Left kidney (tissue), 8 donors: ENCODE data around the gene YBX2. TPM values are rescaled to one million over a fixed set of nuclear protein-coding genes. Genes with fewer than 3 reads are reported as not detected.
"Not testable (repeated sequence)": the region's sequence is repeated elsewhere in the genome, so short reads cannot be mapped to it uniquely, and the experiment has no call there.

ENCODE experiments used
- DNase-seq: peaks from one replicate; pipeline ENCODE4 v3.0.0-alpha.2; 2013
- long read RNA-seq, 8 donors: transcript quantifications; one replicate each; lab custom pipeline, GENCODE V29; 2026
- polyA plus RNA-seq: library from polyadenylated mRNA; unstranded; fragments of 120-200 nt; gene quantifications from one replicate; pipeline ENCODE4 v1.2.1, GENCODE V29; 2013; ENCODE audit not compliant: insufficient read length

Gene YBX2
- 4.1 TPM for polyA plus RNA-seq
- long read RNA-seq, donor 1 = 0 reads
- long read RNA-seq, donor 2, full-length matches to known transcripts = 2 of 2 reads
- long read RNA-seq, donor 2, partial matches to known transcripts = 0 of 2 reads
- long read RNA-seq, donor 2, other reads (novel, unspliced or antisense) = 0 of 2 reads
- long read RNA-seq, donor 3 = 0 reads
- long read RNA-seq, donor 4, partial matches to known transcripts = 27 of 27 reads
- long read RNA-seq, donor 4, other reads (novel, unspliced or antisense) = 0 of 27 reads
- long read RNA-seq, donor 5, full-length matches to known transcripts = 2 of 2 reads
- long read RNA-seq, donor 5, partial matches to known transcripts = 0 of 2 reads
- long read RNA-seq, donor 5, other reads (novel, unspliced or antisense) = 0 of 2 reads
- long read RNA-seq, donor 6 = 0 reads
- long read RNA-seq, donor 7 = 0 reads
- long read RNA-seq, donor 8, full-length matches to known transcripts = 2 of 2 reads
- long read RNA-seq, donor 8, partial matches to known transcripts = 0 of 2 reads
- long read RNA-seq, donor 8, other reads (novel, unspliced or antisense) = 0 of 2 reads

DNA sequence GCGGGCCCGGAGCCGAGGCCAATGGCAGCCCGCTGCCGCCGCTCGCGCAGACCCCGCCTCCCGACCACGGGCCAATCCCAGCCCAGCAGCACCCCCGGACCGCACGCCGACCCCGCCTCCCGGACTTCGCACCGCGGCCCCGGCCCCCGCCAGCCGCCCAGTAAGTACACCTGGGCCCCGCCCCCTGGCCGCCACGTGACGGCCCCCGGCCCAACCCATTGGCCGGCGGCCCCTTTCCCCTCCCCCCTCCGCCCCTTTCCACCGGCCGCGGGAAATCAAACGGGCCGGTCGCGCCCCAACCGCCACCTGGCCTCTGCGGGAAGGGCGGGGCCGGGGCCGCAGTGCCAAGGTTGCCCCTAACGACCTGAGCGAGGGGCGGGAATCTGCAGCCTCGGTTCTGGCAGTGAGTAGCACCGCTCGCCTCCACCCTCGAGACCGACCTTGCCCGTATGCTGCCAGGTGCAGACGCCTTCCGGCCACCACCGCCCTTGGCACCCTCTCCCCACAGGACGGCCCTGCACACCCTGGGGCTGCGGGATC is at the start of gene YBX2:
TSS of gene YBX2 (minus strand) at position 26 of the 540 bp plus-strand sequence. CDS start 139 bp downstream, outside the sequence.
- no peak for DNase-seq

DNA sequence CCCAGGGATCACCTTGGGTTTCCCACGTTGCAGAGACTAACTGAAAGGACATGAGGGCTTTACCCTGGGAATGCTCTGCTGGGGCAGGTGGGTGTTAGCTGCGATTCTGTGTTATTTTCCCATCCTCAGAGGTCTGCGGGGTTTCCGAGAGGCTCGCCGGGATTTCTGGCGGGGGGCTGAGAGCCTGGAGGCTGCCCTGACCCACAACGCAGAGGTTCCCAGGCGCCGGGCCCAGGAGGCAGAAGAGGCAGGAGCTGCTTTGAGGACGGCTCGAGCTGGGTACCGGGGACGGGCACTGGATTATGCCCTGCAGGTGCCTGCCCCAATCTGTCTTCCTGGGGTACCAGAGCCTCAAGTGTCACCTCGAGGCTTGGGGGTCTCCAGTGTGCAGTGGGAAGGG is 48.8 kb upstream of the YBX2 start:
- no peak for DNase-seq

DNA sequence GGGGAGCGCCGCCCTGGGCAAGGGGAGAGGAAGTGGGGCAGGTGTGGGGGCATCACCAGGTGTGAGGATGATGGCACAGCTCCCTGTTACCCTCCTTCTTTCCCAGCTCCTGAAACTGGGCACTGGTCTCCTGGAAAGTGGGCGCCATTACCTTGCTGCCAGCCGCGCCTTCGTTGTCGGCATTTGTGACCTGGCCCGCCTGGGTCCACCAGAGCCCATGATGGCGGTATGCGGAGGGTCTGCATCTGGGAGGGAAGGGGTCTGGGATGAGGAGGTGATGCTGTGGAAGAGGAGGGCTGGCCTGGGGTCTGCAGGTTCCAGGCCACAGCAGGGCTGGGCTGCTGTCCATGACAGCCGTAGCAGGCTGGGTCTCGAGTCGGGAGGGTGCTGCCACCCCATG is 47.4 kb upstream of the YBX2 start:
- no peak for DNase-seq

DNA sequence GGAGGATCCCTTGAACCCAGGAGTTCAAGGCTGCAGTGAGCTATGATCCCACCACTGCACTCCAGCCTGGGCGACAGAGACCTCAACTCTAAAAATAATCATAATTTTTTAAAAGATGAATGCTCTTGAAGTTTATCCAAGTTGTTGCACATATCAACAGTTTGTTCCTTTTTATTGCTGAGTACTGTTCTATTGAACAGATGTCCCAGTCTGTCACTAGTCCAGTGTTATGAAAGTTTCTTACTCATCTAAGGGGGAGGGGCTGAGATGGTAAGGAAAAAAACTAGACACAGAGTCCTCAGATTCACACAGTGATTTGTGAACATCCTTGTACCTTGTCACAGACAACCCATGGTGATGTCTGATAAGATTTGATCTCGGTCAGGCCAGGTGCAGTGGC is 45.7 kb upstream of the YBX2 start:
- no peak for DNase-seq

DNA sequence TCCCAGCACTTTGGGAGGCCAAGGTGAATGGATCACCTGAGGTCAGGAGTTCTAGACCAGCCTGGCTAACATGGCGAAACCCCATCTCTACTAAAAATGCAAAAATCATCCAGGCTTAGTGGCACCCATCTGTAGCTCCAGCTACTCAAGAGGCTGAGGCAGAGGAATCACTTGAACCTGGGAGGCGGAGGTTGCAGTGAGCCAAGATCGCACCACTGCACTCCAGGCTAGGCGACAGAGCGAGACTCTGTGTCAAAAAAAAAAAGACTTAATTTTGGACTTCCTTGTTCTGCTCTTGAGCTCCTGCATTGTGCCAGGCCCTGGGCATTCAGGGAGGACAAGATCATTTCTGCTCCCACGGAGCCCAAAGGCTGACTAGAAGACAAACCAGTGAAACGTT is 43.2 kb upstream of the YBX2 start:
- not testable (repeated sequence) for DNase-seq

DNA sequence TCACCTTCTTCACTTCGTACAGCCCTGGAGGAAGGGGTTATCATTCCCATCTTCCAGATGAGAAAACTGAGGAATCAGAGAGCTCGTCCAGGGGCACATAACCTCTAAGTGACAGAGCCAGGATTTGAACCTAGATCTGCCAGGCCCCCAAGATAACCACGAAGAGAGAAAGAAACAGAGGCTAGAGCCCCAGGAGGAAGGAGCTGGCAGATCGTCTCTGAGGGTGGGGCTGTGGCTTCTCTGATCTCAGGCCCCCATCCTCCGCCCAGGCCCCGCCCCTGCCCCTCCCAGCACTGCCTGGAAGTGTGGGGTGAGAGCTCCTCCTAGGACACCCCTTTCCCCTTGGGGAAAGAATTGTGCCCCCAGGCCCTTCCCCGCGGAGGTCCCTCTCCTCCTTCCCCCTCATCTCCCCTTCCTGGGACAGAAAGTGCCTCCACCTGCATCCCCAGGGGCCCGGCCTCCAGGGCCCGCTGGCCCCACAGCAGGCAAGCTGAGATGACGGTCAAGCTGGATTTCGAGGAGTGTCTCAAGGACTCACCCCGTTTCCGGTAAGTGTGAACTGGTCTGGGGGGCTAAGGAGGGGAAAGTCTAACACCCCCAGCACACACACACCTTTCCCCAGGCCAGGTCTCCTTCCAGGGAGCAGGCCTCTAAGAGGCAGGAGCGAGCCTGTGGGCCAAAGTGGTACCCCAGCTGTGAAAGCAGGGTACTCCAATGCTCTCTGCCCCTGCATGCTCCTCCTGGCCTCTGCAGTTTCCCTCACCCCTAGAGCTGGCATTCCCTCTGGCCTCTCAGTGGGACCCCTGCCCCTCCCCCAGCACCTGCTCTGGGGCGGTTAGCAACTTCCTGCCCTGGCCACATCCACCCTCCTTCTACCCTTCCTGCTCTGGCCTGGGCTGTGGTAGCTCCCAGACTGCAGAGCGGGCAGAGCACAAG is 42.1 kb upstream of the YBX2 start, which contains the start of gene ACAP1:
TSS of gene ACAP1 (plus strand) at position 290 of the 936 bp plus-strand sequence. CDS start at position 496, 206 bp downstream.
- no peak for DNase-seq

DNA sequence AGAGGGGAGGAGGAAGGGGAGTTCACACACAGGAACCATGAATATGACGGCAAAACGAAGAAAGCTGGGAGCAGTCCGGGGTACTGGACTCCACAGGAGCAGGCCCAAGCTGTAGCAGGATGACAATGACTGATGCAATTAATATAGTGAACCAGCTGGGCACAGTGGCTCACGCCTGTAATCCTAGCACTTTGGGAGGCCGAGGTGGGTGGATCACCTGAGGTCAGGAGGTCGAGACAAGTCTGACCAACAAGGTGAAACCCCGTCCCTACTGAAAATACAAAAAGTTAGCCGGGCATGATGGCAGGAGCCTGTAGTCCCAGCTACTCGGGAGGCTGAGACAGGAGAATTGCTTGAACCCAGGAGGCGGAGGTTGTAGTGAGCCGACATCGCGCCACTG is 41.3 kb upstream of the YBX2 start:
- DNase-seq = not testable (repeated sequence)

DNA sequence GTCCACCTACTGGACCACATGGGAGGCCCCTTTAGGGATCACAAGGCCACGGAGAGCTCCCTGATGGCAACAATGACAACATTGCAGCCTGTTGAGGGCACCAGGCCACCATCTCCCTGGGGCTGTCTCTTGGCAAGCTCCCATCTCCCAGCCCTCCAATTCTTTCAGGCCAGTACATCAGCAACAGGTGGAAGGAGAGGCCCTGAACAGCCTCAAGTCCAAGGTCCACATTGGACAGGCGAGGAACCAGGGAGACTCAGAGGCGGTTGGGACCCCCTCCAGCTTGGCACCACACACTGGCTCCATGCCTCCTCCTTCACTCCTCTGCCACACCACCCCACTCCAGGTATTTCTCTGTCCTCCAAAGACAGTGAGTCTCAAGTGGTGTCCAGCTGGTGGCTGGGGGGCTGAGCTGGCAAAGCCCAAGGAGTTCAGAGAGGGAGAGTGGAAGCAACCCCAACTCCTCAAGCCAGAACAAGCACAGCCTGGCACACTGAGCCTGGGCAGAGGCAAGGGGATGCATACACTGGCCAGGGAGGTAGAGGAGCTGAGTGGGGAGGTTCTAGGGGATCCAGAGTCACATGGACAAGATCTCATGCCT is 40.6 kb upstream of the YBX2 start:
- no peak for DNase-seq

DNA sequence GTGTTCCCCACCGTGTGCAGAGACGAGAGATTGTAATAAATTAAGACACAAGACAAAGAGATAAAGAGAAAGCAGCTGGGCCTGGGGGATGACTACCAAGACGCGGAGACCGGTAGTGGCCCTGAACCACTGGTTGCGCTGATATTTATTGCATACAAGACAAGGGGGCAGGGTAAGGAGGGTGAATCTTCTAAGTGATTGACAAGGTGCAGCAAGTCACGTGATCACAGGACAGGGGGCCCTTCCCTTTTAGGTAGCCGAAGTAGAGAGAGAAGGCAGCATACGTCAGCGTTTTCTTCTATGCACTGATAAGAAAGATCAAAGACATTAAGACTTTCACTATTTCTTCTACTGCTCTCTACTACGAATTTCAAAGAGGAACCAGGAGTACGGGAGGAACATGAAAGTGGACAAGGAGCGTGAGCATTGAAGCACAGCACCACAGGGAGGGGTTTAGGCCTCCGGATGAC is 38.2 kb upstream of the YBX2 start:
- DNase-seq = not testable (repeated sequence)

DNA sequence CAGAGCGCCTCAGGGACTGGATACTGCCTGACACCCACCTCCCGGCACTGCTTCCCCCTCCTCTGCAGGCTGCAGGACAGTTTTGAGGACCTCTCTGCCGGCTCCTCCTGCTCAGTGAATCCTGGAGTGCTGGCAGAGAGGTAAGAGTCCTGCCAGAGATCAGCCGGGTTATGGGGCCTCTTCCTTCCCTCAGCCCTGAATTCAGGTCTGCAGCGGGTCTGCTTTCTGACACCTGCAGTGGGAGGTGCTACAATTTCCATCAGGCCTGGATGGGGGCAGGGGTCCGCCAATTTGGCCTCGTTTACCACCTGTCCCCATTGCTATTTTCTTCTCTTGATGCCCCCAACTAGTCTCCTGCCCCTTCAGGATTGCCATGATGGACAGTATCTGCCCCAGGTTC is 37.7 kb upstream of the YBX2 start:
- no peak for DNase-seq

DNA sequence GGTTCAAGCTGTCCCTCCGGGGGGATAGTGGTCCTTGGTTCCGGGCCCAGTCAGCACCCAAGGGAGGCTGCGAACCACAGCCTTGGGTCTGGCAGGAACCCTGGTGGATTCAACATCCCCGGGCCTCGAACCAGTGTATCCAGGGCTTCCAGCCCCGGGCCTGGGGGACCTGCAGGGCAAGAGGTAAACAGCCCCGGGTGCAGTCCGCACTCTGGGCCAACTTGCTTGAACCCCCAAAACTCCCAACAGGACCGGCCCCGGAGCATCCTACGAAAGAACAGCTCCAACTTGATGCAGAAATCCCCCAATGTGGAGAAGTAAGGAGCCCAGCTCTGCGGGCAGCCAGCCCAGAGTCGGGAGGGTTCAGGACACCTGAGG is 36.2 kb upstream of the YBX2 start:
- no peak for DNase-seq

DNA sequence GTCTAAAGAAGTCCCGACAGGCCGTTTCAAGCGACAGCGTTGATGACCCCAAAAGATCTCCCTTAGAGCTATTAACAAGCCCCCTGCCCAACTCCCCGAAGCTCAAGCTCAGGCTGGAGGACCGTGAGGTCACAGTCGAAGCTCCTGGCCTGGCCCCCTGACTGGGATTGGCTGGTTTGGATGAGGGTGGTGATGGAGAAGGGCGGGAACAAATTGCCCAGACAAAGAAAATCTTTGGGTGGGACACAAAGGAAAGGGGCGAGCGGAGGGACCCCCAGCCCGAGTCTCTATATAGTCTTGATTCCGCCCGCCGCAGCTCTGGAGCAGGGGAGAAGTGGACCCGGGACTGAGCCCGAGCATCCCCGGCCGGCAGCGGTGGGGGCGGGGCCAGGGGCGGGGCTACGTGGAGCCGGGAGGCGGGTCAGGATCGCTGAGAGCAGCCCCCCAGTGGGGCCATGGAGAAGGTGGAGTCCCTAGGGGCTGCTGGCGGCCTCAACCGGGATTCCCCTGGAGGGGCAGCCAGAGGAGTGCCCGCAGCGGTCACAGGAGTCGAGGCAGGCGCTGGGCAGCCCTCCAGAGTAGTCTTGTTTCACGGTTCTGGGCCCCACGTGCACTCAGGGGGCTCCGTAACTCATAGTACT is 35.7 kb upstream of the YBX2 start:
- DNase-seq = peak; percentile 83

DNA sequence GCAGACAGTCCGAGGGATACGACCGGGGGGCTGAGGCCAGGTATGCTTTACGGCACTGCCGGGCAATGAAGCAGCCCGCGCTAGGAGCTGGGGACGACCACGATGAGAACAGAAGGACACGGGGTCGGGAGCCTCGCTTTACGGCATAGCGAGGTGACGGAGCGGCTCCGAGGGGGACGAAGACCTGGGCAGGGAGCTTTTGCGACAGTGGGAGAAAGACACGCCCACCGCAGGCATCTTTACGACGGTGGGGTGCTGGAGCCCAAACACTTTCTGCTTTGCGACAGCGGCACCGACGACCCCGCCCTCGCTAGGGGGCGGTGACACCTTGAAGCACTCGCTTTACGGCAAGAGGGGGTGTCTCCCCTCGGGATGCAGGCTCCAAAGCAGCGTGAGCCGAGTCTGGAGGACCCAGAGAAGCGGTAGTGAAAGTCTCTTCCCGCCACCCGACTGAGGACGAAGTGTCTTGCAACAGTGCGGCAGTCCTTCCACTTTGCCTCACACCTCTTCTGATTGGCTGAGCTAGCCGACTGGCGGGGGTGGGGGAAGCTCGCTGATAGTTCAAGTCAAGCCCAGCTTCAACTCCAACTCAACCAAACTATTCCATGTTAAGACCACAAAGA is 35.0 kb upstream of the YBX2 start:
- peak; percentile 99 for DNase-seq

DNA sequence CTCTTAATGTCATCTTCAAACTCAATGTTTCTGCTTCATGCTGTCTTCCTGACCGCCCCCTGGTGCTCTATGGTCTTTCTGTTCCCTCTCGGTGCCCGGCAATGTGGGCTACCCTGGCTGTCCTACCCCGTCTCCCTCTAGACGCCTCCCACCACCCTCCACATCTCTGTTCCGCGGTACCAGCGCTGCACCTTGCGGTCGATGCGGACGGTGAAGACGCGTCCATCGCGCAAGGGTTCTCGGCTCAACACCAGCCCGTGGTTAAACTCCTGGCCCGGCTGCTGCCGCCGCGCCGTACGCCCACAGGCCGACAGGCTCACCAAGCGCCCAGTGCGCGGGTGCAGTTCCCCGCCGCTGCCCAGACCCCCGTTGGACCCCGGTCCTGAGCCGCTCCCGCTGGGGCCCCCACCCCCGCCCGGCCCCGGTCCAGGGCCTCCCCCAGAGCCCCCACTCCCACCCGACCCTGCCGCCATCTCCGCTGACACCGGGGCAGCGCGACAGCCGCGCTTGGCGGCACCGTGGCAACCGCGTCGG is 34.5 kb upstream of the YBX2 start, which contains the start of gene NEURL4:
TSS of gene NEURL4 (minus strand) at position 496 of the 534 bp plus-strand sequence. CDS start at position 473, 23 bp downstream.
- DNase-seq = no peak

DNA sequence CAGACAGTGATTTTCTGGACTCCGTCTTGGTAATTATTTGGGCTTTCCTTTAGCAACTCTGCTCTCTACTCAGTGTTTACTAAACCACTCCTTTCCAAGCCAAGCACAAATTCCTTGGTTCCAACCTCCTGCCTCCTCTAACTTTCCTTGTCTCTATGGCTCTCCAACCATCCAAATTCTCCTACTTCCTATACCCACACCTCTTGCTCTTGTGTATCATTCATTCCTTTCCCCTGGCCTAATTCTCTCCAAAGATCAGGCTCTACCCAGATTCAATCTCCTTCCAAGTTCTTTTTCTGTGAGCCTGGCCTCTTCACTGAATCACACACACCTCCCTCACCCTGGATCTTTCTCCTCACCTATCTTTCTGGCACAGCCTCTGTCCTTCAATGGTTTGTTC is 33.6 kb upstream of the YBX2 start:
- DNase-seq = no peak

DNA sequence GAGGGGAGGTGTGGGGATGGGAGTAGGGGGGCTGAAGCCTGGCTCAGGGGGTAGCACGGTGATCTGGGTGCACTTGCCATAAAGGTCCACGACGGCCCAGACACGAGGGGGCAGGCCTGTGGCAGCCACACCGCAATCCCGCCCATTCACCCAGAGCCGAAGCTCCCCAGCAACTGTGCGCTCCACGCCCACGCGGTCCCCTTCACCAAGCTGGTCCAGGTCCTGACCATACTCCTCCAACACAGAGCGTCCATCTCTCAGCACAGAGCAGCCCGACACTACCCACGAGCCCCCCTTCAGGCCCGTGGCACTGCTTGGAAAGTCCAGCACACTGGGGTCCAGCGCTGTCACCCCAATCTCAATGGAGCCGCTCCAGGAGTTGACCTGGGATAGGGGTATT is 33.1 kb upstream of the YBX2 start:
- DNase-seq = no peak

DNA sequence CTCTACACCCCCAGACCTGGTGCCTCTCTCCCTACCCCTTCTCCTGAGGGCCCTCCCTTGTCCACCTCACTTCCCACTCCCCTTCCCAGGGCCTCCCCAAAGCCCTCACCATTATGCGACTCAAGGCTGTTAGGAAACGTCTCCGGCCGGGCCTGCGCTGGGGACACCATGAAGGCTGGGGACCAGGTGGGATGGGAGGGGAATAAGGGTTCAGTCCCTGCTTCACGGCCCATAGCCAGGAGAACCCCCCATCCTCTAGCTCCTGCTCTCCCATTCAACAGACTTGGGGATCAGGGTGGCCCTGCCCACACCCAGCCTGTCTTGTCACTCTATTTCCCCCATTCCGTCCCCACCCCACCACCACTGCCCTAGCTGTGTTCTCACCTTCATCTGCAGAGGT is 32.6 kb upstream of the YBX2 start:
- DNase-seq = no peak

DNA sequence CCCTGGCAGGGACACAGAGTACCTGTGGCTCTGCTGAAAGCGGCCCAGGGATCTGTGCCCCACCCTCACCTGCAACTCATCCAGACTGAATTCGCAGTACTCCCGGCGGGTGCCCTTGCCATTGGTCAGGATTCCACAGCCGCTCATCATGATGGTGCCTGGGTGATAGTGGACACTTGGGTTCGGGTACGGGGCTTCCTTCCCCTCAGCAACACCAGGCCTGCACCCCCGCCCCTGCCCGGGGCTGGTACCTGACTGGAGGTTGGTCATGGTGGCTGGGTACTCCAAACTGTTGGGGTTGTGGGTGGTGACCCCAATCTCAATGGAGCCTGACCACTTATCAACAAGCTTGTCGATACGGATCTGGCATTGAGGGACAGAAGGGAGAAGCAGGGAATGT is 31.7 kb upstream of the YBX2 start:
- no peak for DNase-seq

DNA sequence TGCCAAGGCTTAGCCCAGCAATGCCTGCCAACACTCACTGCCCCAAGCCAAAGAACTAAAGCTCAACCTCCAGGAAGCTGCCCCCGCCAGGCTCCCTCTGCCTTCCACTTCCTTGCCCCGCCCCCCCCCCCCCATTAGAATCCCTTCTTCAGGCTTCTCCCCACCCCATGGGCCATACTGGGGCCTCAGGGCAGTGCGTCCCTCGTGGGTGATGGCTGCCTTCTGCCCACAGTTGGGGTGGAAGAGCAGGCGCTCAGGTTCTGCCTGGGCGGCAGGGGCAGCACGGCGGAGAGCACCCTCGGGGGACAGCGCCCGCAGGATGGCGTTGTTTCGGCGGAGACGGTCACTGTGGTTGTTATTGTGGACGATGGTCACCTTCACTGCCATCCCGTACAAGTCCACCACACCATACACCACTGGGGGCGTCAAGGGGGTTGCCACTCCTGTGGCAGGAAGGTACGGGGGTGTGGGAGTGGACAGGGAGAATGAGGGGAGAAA is 30.6 kb upstream of the YBX2 start:
- DNase-seq = no peak

DNA sequence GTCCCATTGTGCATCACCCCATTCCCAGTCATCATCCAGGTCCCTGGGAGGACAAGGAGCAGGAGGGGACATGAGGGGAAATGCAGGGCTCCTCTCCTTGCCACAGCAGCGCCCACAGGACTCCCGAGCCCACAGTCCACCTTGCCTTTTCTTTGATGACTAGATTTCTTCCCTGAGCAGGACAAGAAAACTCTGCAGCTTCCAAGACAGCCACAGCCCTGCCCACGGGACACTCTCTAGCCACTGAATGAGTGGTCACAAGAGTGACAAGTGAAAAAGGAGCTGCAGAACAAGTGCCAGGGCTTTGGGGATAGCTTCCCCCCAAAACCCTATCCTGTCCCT is 30.0 kb upstream of the YBX2 start:
- DNase-seq = no peak
